Hematopoietic multipotent progenitor cell treated with erythropoietin and hydrocortisone succinate and interleukin-3 and kit ligand, for 8 days (in vitro differentiated cells): Measurements from ENCODE around the gene ICAM1.
A peak's percentile ranks its signal among the peaks of the same experiment; 100 is the strongest.
"Not testable (repeated sequence)": the region's sequence is repeated elsewhere in the genome, so short reads cannot be mapped to it uniquely, and the experiment has no call there.

Experiments
- DNase-seq: peaks from one replicate; pipeline ENCODE4 v3.0.0-alpha.2; 2015

ICAM1 gene

GRCh38 chr19:10278935-10279334, 8.0 kb downstream of the ICAM1 start:
- no peak for DNase-seq

GRCh38 chr19:10279737-10280442, 9.0 kb downstream of the ICAM1 start:
- DNase-seq = no peak

GRCh38 chr19:10282043-10282442, 11.1 kb downstream of the ICAM1 start:
- DNase-seq = not testable (repeated sequence)

GRCh38 chr19:10283301-10284064, 12.6 kb downstream of the ICAM1 start:
- peak; percentile 54 for DNase-seq

GRCh38 chr19:10284065-10284959, 13.4 kb downstream of the ICAM1 start:
- DNase-seq = no peak

- no peak for DNase-seq
Measured at GRCh38 chr19:10284960-10285278, 14.0 kb downstream of the ICAM1 start.

- no peak for DNase-seq
Measured at GRCh38 chr19:10285393-10285792, 14.5 kb downstream of the ICAM1 start.

GRCh38 chr19:10286803-10287737, 16.1 kb downstream of the ICAM1 start, which contains the start of gene ICAM4:
Gene ICAM4, plus strand, starts transcription at chr19:10286955. Its CDS starts 58 bp downstream, at chr19:10287013.
- DNase-seq = peak; percentile 95

- peak; percentile 96 for DNase-seq
Measured at GRCh38 chr19:10288662-10289166, 17.8 kb downstream of the ICAM1 start.

GRCh38 chr19:10289167-10289835, 18.4 kb downstream of the ICAM1 start:
- DNase-seq = peak; percentile 96

GRCh38 chr19:10289836-10290356, 19.0 kb downstream of the ICAM1 start, which contains the start of gene ICAM5:
Gene ICAM5, plus strand, starts transcription at chr19:10289952. Its CDS starts 92 bp downstream, at chr19:10290044.
- peak; percentile 68 for DNase-seq

- DNase-seq = peak; percentile 56
Measured at GRCh38 chr19:10290357-10290875, 19.5 kb downstream of the ICAM1 start.

GRCh38 chr19:10290876-10291553, 20.1 kb downstream of the ICAM1 start:
- DNase-seq = peak; percentile 89

GRCh38 chr19:10291554-10292205, 20.8 kb downstream of the ICAM1 start:
- peak; percentile 48 for DNase-seq

GRCh38 chr19:10292206-10292788, 21.4 kb downstream of the ICAM1 start:
- peak; percentile 88 for DNase-seq

- peak; percentile 45 for DNase-seq
Measured at GRCh38 chr19:10292789-10293636, 22.1 kb downstream of the ICAM1 start.

- no peak for DNase-seq
Measured at GRCh38 chr19:10293637-10294367, 22.9 kb downstream of the ICAM1 start.

- DNase-seq = no peak
Measured at GRCh38 chr19:10294368-10294697, 23.4 kb downstream of the ICAM1 start.
